Activated gamma-delta T cell treated with Interleukin-2 at 50 U/mL for 16 hours (primary cell): Measurements from ENCODE around the gene LDLRAP1.

Experiments
- DNase-seq: peaks from one replicate; pipeline ENCODE4 v3.0.0-alpha.2; 2020

Gene LDLRAP1

GRCh38 chr1:25562928-25563283, 19.5 kb downstream of the LDLRAP1 start:
- no peak for DNase-seq

- DNase-seq, result no peak
Observed at GRCh38 chr1:25563330-25564215, 20.2 kb downstream of the LDLRAP1 start.

GRCh38 chr1:25564777-25565574, 21.6 kb downstream of the LDLRAP1 start:
- no peak for DNase-seq

- no peak for DNase-seq
Observed at GRCh38 chr1:25565626-25566025, 22.2 kb downstream of the LDLRAP1 start.

GRCh38 chr1:25566176-25566729, 22.8 kb downstream of the LDLRAP1 start:
- DNase-seq, result no peak

- peak; percentile 64 for DNase-seq
Observed at GRCh38 chr1:25566730-25567341, 23.4 kb downstream of the LDLRAP1 start.

GRCh38 chr1:25567710-25568089, 24.3 kb downstream of the LDLRAP1 start:
- no peak for DNase-seq

GRCh38 chr1:25568090-25568833, 24.9 kb downstream of the LDLRAP1 start:
- DNase-seq, result no peak

GRCh38 chr1:25568834-25569596, 25.6 kb downstream of the LDLRAP1 start:
- no peak for DNase-seq

GRCh38 chr1:25569597-25570396, 26.4 kb downstream of the LDLRAP1 start:
- no peak for DNase-seq

- DNase-seq, result no peak
Observed at GRCh38 chr1:25570798-25571521, 27.6 kb downstream of the LDLRAP1 start.

GRCh38 chr1:25571522-25571970, 28.1 kb downstream of the LDLRAP1 start:
- no peak for DNase-seq

- no peak for DNase-seq
Observed at GRCh38 chr1:25572107-25572506, 28.7 kb downstream of the LDLRAP1 start.

- DNase-seq, result peak; percentile 53
Observed at GRCh38 chr1:25572708-25573590, 29.5 kb downstream of the LDLRAP1 start.

- no peak for DNase-seq
Observed at GRCh38 chr1:25573591-25573930, 30.2 kb downstream of the LDLRAP1 start.

GRCh38 chr1:25573961-25574360, 30.6 kb downstream of the LDLRAP1 start:
- DNase-seq, result no peak

- DNase-seq, result no peak
Observed at GRCh38 chr1:25575191-25575590, 31.8 kb downstream of the LDLRAP1 start.

- no peak for DNase-seq
Observed at GRCh38 chr1:25576459-25577133, 33.2 kb downstream of the LDLRAP1 start.
